Measurements from ENCODE around the gene IGFBP2. TPM values are rescaled to one million over a fixed set of nuclear protein-coding genes. Genes with fewer than 3 reads are reported as not detected.

The IGFBP2 gene
- total and polyA plus RNA-seq, 2 of the 13 experiments (the other 11 are each of a cell fraction or from before 2014, with no cell fraction given) = 2.0 to 5.8 TPM

DNA sequence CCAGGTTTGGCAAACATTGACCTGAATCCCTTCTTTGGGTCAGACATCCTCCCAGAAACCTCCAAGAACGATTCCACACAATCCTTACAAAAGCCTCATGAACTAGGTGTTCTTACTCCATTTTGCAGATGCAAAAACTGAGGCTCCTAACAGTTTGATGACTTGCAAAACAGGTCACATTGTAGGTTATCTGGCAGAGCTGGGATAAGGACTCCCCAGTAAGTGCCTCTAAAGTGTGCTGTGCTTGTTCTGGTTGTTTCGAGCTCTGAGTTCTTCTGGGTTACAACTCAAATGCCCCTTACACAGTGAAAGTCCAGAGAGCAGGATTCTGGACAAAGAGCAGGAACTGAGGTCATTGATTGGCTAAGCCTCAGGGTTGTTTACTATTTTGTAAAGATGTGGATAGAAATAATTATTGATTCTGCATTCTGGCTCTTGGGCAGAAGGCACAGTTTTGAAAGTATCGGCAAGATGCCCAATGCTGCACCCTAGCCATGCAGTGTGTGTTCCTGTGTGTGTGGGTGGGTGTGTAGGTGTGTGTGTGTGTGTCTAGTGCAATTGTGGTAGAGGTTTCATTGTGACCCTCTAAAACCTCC is 17.0 kb upstream of the IGFBP2 start (continued):
- TF ChIP-seq, protein P1, sequence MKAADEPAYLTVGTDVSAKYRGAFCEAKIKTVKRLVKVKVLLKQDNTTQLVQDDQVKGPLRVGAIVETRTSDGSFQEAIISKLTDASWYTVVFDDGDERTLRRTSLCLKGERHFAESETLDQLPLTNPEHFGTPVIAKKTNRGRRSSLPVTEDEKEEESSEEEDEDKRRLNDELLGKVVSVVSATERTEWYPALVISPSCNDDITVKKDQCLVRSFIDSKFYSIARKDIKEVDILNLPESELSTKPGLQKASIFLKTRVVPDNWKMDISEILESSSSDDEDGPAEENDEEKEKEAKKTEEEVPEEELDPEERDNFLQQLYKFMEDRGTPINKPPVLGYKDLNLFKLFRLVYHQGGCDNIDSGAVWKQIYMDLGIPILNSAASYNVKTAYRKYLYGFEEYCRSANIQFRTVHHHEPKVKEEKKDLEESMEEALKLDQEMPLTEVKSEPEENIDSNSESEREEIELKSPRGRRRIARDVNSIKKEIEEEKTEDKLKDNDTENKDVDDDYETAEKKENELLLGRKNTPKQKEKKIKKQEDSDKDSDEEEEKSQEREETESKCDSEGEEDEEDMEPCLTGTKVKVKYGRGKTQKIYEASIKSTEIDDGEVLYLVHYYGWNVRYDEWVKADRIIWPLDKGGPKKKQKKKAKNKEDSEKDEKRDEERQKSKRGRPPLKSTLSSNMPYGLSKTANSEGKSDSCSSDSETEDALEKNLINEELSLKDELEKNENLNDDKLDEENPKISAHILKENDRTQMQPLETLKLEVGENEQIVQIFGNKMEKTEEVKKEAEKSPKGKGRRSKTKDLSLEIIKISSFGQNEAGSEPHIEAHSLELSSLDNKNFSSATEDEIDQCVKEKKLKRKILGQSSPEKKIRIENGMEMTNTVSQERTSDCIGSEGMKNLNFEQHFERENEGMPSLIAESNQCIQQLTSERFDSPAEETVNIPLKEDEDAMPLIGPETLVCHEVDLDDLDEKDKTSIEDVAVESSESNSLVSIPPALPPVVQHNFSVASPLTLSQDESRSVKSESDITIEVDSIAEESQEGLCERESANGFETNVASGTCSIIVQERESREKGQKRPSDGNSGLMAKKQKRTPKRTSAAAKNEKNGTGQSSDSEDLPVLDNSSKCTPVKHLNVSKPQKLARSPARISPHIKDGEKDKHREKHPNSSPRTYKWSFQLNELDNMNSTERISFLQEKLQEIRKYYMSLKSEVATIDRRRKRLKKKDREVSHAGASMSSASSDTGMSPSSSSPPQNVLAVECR (CRISPR knock-in tag; IDR thresholded peaks at IDR 0.05; ENCODE audit: borderline replicate concordance) = peak; percentile 33; the same call in 1 of the 2 replicates
- TF ChIP-seq BORCS8-MEF2B (CRISPR knock-in tag; IDR thresholded peaks at IDR 0.05) (no peak), MED1 (CRISPR knock-in tag; IDR thresholded peaks at IDR 0.05) (peak; percentile 49; the same call in 1 of the 2 replicates), ADNP (CRISPR knock-in tag; IDR thresholded peaks at IDR 0.05) (0 out of 2 replicates have a peak, but pooled peaks have one; percentile 41), ZNF292 (CRISPR knock-in tag; IDR thresholded peaks at IDR 0.05; ENCODE audit: borderline replicate concordance, low read depth) (0 out of 2 replicates have a peak, but pooled peaks have one; percentile 5), ZSCAN12 (CRISPR knock-in tag; IDR thresholded peaks at IDR 0.05) (no peak), ZC3H4 (CRISPR knock-in tag; IDR thresholded peaks at IDR 0.05; ENCODE audit: borderline replicate concordance) (no peak), SRSF9 (IDR thresholded peaks at IDR 0.05; ENCODE audit: borderline replicate concordance, insufficient read depth, low read depth, low read length, poor library complexity, severe bottlenecking) (no peak), HOXA9 (CRISPR knock-in tag; IDR thresholded peaks at IDR 0.05; ENCODE audit: borderline replicate concordance) (no peak), HDAC1 (CRISPR knock-in tag; IDR thresholded peaks at IDR 0.05) (peak; percentile 7; the same call in 1 of the 2 replicates), ZBTB3 (CRISPR knock-in tag; IDR thresholded peaks at IDR 0.05; ENCODE audit: borderline replicate concordance, low read depth) (0 out of 2 replicates have a peak, but pooled peaks have one; percentile 42)
- TF ChIP-seq, protein P2, sequence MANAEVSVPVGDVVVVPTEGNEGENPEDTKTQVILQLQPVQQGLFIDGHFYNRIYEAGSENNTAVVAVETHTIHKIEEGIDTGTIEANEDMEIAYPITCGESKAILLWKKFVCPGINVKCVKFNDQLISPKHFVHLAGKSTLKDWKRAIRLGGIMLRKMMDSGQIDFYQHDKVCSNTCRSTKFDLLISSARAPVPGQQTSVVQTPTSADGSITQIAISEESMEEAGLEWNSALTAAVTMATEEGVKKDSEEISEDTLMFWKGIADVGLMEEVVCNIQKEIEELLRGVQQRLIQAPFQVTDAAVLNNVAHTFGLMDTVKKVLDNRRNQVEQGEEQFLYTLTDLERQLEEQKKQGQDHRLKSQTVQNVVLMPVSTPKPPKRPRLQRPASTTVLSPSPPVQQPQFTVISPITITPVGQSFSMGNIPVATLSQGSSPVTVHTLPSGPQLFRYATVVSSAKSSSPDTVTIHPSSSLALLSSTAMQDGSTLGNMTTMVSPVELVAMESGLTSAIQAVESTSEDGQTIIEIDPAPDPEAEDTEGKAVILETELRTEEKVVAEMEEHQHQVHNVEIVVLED (CRISPR knock-in tag; IDR thresholded peaks at IDR 0.05; ENCODE audit: borderline replicate concordance) = no peak
- TF ChIP-seq, protein P3, sequence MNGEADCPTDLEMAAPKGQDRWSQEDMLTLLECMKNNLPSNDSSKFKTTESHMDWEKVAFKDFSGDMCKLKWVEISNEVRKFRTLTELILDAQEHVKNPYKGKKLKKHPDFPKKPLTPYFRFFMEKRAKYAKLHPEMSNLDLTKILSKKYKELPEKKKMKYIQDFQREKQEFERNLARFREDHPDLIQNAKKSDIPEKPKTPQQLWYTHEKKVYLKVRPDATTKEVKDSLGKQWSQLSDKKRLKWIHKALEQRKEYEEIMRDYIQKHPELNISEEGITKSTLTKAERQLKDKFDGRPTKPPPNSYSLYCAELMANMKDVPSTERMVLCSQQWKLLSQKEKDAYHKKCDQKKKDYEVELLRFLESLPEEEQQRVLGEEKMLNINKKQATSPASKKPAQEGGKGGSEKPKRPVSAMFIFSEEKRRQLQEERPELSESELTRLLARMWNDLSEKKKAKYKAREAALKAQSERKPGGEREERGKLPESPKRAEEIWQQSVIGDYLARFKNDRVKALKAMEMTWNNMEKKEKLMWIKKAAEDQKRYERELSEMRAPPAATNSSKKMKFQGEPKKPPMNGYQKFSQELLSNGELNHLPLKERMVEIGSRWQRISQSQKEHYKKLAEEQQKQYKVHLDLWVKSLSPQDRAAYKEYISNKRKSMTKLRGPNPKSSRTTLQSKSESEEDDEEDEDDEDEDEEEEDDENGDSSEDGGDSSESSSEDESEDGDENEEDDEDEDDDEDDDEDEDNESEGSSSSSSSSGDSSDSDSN (CRISPR knock-in tag; IDR thresholded peaks at IDR 0.05) = 0 out of 2 replicates have a peak, but pooled peaks have one; percentile 14
- TF ChIP-seq, protein P4, sequence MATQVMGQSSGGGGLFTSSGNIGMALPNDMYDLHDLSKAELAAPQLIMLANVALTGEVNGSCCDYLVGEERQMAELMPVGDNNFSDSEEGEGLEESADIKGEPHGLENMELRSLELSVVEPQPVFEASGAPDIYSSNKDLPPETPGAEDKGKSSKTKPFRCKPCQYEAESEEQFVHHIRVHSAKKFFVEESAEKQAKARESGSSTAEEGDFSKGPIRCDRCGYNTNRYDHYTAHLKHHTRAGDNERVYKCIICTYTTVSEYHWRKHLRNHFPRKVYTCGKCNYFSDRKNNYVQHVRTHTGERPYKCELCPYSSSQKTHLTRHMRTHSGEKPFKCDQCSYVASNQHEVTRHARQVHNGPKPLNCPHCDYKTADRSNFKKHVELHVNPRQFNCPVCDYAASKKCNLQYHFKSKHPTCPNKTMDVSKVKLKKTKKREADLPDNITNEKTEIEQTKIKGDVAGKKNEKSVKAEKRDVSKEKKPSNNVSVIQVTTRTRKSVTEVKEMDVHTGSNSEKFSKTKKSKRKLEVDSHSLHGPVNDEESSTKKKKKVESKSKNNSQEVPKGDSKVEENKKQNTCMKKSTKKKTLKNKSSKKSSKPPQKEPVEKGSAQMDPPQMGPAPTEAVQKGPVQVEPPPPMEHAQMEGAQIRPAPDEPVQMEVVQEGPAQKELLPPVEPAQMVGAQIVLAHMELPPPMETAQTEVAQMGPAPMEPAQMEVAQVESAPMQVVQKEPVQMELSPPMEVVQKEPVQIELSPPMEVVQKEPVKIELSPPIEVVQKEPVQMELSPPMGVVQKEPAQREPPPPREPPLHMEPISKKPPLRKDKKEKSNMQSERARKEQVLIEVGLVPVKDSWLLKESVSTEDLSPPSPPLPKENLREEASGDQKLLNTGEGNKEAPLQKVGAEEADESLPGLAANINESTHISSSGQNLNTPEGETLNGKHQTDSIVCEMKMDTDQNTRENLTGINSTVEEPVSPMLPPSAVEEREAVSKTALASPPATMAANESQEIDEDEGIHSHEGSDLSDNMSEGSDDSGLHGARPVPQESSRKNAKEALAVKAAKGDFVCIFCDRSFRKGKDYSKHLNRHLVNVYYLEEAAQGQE (IDR thresholded peaks at IDR 0.05; ENCODE audit: borderline replicate concordance in 1 of 2, low read depth in 1 of 2, low read length in 2 of 2) = no peak
- TF ChIP-seq, protein P5, sequence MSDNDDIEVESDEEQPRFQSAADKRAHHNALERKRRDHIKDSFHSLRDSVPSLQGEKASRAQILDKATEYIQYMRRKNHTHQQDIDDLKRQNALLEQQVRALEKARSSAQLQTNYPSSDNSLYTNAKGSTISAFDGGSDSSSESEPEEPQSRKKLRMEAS (IDR thresholded peaks at IDR 0.05) = no peak
